Endothelial cell of umbilical vein (primary cell): ENCODE results near the gene CD200R1L.
"Not testable (repeated sequence)": the region's sequence is repeated elsewhere in the genome, so short reads cannot be mapped to it uniquely, and the experiment has no call there.

Experiments used
- CTCF ChIP-seq, 2 donors: IDR thresholded peaks; 1 replicate in 1 of 2; 2 replicates in 1 of 2; pipeline ENCODE4 v1.5.1; 2011; ENCODE audit warnings: low read length in 2 of 2, mild to moderate bottlenecking in 2 of 2, moderate library complexity in 2 of 2, control low read depth in 1 of 2, inconsistent platforms in 1 of 2, low read depth in 1 of 2; ENCODE audit not compliant: insufficient read depth in 1 of 2; ENCODE audit errors: extremely low read depth in 1 of 2
- EZH2 ChIP-seq: IDR thresholded peaks from 2 replicates; pipeline ENCODE4 v1.6.1; 2012; ENCODE audit warnings: borderline replicate concordance, low read depth, mild to moderate bottlenecking, moderate library complexity, low read length, inconsistent platforms; ENCODE audit not compliant: severe bottlenecking
- GATA2 ChIP-seq: IDR thresholded peaks from 2 replicates; pipeline ENCODE4 v1.7.0; 2011; ENCODE audit warnings: low read depth, mild to moderate bottlenecking, moderate library complexity, mixed read lengths, low read length; ENCODE audit not compliant: insufficient read length, insufficient read depth
- JUN ChIP-seq: IDR thresholded peaks from 2 replicates; pipeline ENCODE4 v1.6.1; 2011; ENCODE audit warnings: borderline replicate concordance, low read depth; ENCODE audit not compliant: insufficient read length, insufficient read depth
- MAX ChIP-seq: IDR thresholded peaks from 2 replicates; pipeline ENCODE4 v1.6.1; 2011; ENCODE audit not compliant: insufficient read depth, insufficient read length
- POLR2A ChIP-seq: IDR thresholded peaks from 2 replicates; pipeline ENCODE4 v1.6.1; 2012; ENCODE audit warnings: low read depth, mild to moderate bottlenecking, control low read depth, low read length
- POLR2AphosphoS5 ChIP-seq: IDR thresholded peaks from 2 replicates; pipeline ENCODE4 v1.6.1; 2012; ENCODE audit warnings: low read depth, mild to moderate bottlenecking, control low read depth, low read length, moderate library complexity; ENCODE audit not compliant: insufficient read depth

GRCh38 chr3:112855074-112855473 lies 8.4 kb upstream of the CD200R1L start:
- TF ChIP-seq CTCF (IDR thresholded peaks at IDR 0.05; ENCODE audit: extremely low read depth in 1 of 2, insufficient read depth in 1 of 2, low read depth in 1 of 2, low read length in 2 of 2); POLR2A; GATA2; POLR2AphosphoS5; JUN; MAX; EZH2: not testable (repeated sequence)
